Measurements from ENCODE around the gene MS4A5.

DNA sequence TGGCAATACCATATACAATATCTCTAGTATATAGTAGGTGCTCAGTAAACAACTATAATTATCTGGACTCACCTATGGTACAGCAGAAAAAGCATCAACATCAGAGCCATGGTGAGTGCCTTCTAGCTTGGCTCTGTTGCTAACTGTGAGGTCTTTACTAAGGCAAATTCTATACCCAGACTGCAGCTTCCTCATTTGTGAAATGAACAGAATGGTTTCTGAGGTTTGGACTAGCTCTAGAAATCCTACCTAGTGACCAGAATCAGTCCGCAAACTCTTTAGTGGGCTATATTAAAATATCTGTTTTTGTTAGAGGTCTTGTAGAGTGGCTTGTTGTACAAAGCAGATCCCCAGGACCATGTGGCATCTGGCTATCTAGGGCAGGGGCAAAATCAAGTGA is 30.0 kb downstream of the MS4A5 start:
- TF ChIP-seq CTCF (conservative IDR thresholded peaks at IDR 0.05; ENCODE audit: low read depth, low read length) (no peak), EZH2 (IDR thresholded peaks at IDR 0.05; ENCODE audit: borderline replicate concordance, low read depth, low read length, poor library complexity, severe bottlenecking) (no peak)
